Brain microvascular endothelial cell (primary cell): ENCODE results near the gene COL21A1.
"Not testable (repeated sequence)": the region's sequence is repeated elsewhere in the genome, so short reads cannot be mapped to it uniquely, and the experiment has no call there.

Experiments
- DNase-seq: peaks from one replicate; pipeline ENCODE4 v3.0.0-alpha.2; 2020
- H3K27ac ChIP-seq: fragments of 250-450 bp; sonication (Bioruptor Pico); 2 replicates; pipeline ENCODE4 v1.5.1; 2020; ENCODE audit warnings: mild to moderate bottlenecking, moderate library complexity
- H3K27me3 ChIP-seq: fragments of 250-450 bp; sonication (Bioruptor Pico); replicated peaks from 2 replicates; pipeline ENCODE4 v1.5.1; 2020; ENCODE audit warnings: mild to moderate bottlenecking
- H3K36me3 ChIP-seq: fragments of 250-450 bp; sonication (Bioruptor Pico); replicated peaks from 2 replicates; pipeline ENCODE4 v1.5.1; 2020; ENCODE audit warnings: mild to moderate bottlenecking
- H3K4me3 ChIP-seq: 2 replicates; pipeline ENCODE4 v1.5.1; 2011; ENCODE audit warnings: low read depth, mild to moderate bottlenecking, control low read depth, low read length, moderate library complexity
- CTCF ChIP-seq: IDR thresholded peaks from 2 replicates; pipeline ENCODE4 v1.5.1; 2011; ENCODE audit warnings: low read depth, mild to moderate bottlenecking, moderate library complexity, low read length, control low read depth, inconsistent platforms; ENCODE audit errors: missing control alignments
- in situ Hi-C: cut with HindIII; loops from 2 replicates; pipeline ENCODE4 v1.10.0; 2017; ENCODE audit warnings: low sequenced_read_pairs, low pct_ligation_motif_present

The COL21A1 gene

GRCh38 chr6:56019973-56020372, 227.4 kb downstream of the COL21A1 start:
- Histone ChIP-seq H3K27me3 (no peaks in the 10 kb centered on the region), H3K36me3 (no peaks in the 10 kb centered on the region), H3K27ac (no peak overlapping the region), H3K4me3 (no peak overlapping the region)
- TF ChIP-seq CTCF: no peak
- in situ Hi-C loops: no loop called here
- DNase-seq: no peak

- no peak for DNase-seq
- Histone ChIP-seq H3K4me3 (no peak overlapping the region), H3K27ac (no peak overlapping the region), H3K36me3 (no peaks in the 10 kb centered on the region), H3K27me3 (no peaks in the 10 kb centered on the region)
- in situ Hi-C loops: no loop called here
- no peak for TF ChIP-seq CTCF
Observed at GRCh38 chr6:56017198-56017597, 230.2 kb downstream of the COL21A1 start.

GRCh38 chr6:56014039-56014438, 233.3 kb downstream of the COL21A1 start:
- in situ Hi-C loops, H3K4me3 ChIP-seq, H3K36me3 ChIP-seq, H3K27ac ChIP-seq, H3K27me3 ChIP-seq, DNase-seq: not testable (repeated sequence)

- Histone ChIP-seq H3K36me3 (no peaks in the 10 kb centered on the region), H3K27me3 (no peaks in the 10 kb centered on the region), H3K4me3 (no peak overlapping the region), H3K27ac (no peak overlapping the region)
- in situ Hi-C loops: no loop called here
- DNase-seq: no peak
- no peak for TF ChIP-seq CTCF
Observed at GRCh38 chr6:56009636-56010035, 237.7 kb downstream of the COL21A1 start.
